ENCODE results near the gene MMRN1.

MMRN1 gene

DNA sequence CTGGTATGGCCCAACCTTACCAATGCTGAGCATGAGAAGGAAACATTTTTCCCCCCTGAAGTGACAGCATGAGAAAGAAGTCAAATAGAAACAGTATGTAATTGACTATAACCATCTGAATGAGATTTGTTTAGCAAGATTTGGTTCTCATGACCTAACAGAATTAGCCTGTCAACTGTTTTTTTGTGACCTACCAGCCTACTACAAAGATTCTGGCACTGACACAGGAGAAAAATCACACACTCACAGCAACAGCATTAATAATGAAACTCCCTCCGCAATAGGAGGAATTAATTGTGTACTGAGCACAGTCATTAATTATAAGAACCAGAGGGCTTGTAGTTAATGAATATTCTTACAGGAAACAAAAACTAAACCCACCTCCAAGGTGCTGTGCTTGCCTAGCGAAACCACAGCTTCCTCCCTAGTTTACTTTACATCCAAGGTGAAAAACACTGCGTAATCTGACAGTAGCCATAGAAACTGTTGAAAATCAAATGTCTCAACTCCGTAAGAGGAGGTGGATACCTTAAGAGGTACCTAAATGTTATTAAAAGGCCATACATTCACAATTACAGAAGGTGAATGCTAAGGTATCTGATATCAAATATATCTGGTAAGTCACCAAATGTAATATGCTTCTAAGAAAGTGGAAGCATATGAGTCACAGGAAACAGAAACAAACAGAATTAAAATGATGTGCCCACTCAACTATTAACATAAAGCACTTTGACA lies 34.9 kb downstream of the MMRN1 start:
- H3K27me3 Mint-ChIP-seq, result peaks cover 0 to 3% of the 10 kb centered on the region in 2 donors
- DNase-seq, result no peak
- ATAC-seq (replicated peaks), result peak; percentile 48 to 52
- H3K36me3 Mint-ChIP-seq, result peaks cover 5 to 10% of the 10 kb centered on the region in 2 donors
- no peaks in the 10 kb centered on the region for H3K4me1 Mint-ChIP-seq
- H3K4me3 Mint-ChIP-seq, result peak overlapping the region in 1 of 2 donors; percentile 19
- peaks cover 7 to 13% of the 10 kb centered on the region in 2 donors for H3K9me3 Mint-ChIP-seq
- no peak overlapping the region for H3K27ac Mint-ChIP-seq

DNA sequence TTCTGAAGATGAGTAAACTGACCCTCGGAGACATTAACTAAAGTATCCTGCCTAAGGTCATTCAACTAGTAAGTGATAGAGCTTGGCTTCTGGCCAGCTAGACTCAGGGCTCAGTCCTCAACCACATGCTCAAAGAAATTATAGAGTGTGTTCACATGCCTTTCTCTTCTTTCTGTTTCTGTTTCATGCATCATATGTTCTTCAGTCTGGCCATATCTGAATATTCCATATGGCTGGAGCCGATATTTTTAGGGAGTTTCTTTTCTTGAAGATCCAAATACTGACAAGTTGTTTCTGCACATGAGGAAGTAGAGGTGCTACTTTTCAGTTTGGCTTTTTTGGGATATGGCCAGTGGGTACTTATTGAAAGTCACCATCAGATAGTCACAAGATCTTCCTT lies 44.9 kb downstream of the MMRN1 start:
- no peak for DNase-seq
- Mint-ChIP-seq H3K27me3 (no peaks in the 10 kb centered on the region), H3K4me3 (no peak overlapping the region), H3K36me3 (no peaks in the 10 kb centered on the region), H3K4me1 (no peaks in the 10 kb centered on the region), H3K9me3 (no peaks in the 10 kb centered on the region), H3K27ac (no peak overlapping the region)
- no peak for ATAC-seq (replicated peaks)

DNA sequence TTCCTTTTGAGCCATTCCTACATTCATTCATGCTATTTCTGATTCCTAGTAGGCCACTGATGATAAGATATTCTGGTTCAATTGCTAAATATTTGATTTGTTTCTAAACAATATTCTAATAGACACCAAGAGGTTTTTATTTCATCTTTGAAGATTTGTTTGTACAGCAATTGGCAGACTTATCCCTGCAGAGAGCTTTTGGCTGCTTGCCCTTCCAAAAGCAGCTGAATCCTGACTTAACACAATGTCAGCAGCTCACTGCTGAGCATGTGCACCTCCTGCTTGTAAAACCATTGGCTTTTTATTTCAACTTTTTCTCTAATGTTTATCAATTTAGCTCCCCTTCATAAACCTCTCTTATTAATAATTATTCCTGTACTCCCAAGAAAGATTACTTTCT lies 45.3 kb downstream of the MMRN1 start:
- H3K27me3 Mint-ChIP-seq, result no peaks in the 10 kb centered on the region
- H3K9me3 Mint-ChIP-seq, result no peaks in the 10 kb centered on the region
- no peaks in the 10 kb centered on the region for H3K4me1 Mint-ChIP-seq
- ATAC-seq (replicated peaks) (no peak), DNase-seq (no peak)
- H3K4me3 Mint-ChIP-seq, result no peak overlapping the region
- H3K27ac Mint-ChIP-seq, result no peak overlapping the region
- no peaks in the 10 kb centered on the region for H3K36me3 Mint-ChIP-seq

DNA sequence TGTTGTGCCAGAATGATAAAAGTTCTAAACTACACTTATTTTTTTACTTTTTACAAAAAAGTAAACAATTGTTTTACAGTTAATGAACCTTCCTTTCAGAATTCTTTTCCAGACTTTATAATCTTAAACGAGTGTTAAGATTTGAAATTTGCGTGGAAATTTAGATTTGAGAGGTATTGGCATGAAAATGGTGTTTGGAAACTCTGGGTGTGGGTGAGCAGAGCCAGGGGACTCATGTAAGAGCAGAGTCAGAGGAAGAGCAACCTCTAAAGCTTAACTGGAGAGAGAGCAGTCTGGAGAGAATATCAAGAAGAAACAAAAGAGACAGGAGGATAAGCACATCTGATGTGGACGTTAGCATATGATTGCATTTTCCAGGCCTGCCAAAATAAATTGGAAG lies 48.2 kb downstream of the MMRN1 start:
- ATAC-seq (replicated peaks) (no peak), DNase-seq (no peak)
- Mint-ChIP-seq H3K4me3 (no peak overlapping the region), H3K27ac (no peak overlapping the region), H3K27me3 (no peaks in the 10 kb centered on the region), H3K4me1 (no peaks in the 10 kb centered on the region), H3K9me3 (no peaks in the 10 kb centered on the region), H3K36me3 (no peaks in the 10 kb centered on the region)

DNA sequence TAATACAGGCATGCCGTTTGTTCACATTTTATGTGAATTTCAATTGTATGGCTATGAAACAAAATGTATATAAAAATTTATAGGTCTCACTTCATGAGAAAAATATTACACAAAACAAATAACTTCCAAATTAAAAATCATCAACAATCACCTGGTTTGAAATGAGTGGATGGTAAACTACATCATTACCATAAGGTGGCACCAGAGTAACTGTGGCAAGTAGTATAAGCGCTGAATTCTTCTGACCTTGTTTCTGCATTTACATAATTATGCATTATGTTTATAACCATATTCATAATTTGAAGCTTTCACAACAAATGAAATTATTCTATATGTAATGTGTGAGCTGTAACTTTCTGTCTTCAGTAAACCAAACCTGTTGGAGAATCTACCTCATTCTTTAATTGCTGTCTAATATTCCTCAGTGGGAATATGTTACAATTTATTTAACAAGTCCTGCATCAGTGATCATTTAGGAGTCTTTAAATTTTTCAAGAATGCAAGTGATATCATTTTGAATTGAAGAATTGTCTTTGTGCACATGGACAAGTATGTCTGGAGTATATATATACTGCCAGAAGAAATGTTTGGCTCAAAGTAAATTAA lies 55.2 kb downstream of the MMRN1 start:
- no peak for DNase-seq
- Mint-ChIP-seq H3K4me1 (no peaks in the 10 kb centered on the region), H3K27me3 (no peaks in the 10 kb centered on the region), H3K27ac (no peak overlapping the region), H3K9me3 (no peaks in the 10 kb centered on the region), H3K36me3 (no peaks in the 10 kb centered on the region), H3K4me3 (no peak overlapping the region)
- no peak for ATAC-seq (replicated peaks)

DNA sequence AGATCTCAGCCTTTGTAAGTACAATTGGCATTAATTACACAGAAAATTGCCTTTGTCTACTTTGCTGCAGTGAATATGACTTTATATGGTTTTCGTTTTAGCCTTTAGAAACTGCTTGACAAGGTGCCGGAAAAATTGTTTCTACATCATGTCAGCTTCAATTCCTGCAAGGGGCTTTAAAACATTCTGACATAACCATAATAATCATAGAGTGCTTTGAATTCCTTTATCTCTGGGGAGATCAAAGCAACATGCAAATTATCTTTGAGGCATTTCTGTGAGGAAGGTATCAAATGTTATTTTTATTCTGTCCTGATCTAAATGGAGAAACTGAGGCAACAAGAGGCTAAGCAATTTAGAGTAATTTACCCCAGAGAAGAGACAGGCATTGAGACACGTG lies 57.8 kb downstream of the MMRN1 start:
- no peaks in the 10 kb centered on the region for H3K9me3 Mint-ChIP-seq

DNA sequence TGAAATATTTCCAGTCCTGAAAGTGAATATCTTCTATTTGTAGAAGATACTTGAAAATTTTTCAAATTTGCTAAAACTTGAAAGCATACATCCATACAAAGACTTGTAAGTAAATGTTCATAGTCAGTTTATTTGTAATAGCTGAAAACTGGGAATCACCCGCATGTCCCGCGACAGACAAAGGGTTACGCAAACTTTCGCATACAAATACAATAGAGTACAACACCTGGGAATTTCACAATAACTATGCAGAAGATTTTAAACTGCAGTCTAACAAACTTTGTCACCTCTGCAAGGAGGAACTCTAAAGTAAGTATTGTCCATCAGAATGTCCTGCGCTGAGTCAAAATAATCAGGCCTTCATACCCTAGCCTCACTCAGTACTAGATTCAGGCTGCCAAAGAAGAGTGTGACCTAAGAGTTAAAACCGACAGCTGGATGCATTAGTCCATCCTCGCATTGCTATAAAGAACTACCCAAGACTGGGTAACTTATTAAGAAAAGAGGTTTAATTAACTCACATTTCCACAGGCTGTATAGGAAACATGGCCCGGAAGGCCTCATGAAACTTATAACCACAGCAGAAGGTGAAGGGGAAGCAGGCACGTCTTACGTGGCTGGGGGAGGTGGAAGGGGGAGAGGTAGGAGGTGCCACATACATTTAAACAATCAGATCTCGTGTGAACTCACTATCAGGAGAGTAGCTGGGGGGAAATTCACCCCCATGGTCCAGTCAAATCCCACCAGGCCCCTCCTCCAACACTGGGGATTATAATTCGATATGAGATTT lies 60.4 kb downstream of the MMRN1 start:
- H3K9me3 Mint-ChIP-seq, result no peaks in the 10 kb centered on the region
- no peaks in the 10 kb centered on the region for H3K36me3 Mint-ChIP-seq
- H3K27me3 Mint-ChIP-seq, result no peaks in the 10 kb centered on the region
- H3K4me3 Mint-ChIP-seq, result no peak overlapping the region
- ATAC-seq (replicated peaks) (no peak), DNase-seq (no peak)
- H3K27ac Mint-ChIP-seq, result no peak overlapping the region
- H3K4me1 Mint-ChIP-seq, result no peaks in the 10 kb centered on the region

More for the DNA sequence above, 57.8 kb downstream of the MMRN1 start:
- H3K27ac Mint-ChIP-seq, result no peak overlapping the region
- H3K4me3 Mint-ChIP-seq, result no peak overlapping the region
- ATAC-seq (replicated peaks), result no peak
- no peaks in the 10 kb centered on the region for H3K27me3 Mint-ChIP-seq
- H3K4me1 Mint-ChIP-seq, result no peaks in the 10 kb centered on the region
- no peaks in the 10 kb centered on the region for H3K36me3 Mint-ChIP-seq
- no peak for DNase-seq

DNA sequence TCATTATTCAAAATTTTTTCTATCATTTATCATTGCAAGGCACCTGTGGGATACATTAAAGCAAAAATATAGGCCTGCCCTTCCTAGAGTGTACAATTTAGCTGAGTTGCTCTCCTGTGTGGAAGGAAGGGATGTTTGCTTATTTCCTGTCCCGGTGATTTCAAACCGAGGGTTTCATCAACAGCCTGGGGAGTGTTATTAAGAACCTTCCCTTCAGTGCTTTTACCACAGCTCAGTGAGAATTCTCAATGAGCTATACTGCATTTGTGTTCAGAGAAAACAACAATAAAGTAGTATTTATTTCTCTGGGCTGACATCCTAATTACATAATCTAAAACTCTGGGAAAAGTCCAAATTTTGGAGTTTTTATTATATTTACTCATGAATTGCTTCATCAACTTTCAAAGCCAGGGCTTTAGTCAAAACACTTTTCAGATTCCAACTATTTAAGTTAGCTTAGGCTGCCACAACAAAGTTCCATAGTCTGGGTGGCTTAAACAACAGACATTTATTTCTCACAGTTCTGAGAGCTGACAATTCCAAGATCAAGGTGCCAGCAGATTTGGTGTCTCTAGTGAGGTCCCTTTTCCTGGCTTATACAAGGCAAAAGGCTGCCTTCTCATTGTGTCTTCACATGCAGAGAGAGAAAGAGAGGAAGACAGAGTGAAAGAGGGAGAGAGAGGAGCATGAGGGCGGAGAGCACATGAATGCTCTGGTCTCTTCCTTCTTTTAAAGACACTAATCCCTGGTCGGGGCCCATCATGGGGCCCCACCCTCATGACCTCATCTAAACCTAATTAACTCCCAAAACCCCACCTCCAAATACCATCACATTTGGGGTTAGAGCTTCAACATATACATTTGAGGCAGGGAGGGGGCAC lies 62.6 kb downstream of the MMRN1 start:
- Mint-ChIP-seq H3K27me3 (no peaks in the 10 kb centered on the region), H3K27ac (no peak overlapping the region), H3K4me3 (no peak overlapping the region), H3K36me3 (no peaks in the 10 kb centered on the region), H3K9me3 (no peaks in the 10 kb centered on the region), H3K4me1 (no peaks in the 10 kb centered on the region)
- no peak for ATAC-seq (replicated peaks)
- DNase-seq, result no peak

DNA sequence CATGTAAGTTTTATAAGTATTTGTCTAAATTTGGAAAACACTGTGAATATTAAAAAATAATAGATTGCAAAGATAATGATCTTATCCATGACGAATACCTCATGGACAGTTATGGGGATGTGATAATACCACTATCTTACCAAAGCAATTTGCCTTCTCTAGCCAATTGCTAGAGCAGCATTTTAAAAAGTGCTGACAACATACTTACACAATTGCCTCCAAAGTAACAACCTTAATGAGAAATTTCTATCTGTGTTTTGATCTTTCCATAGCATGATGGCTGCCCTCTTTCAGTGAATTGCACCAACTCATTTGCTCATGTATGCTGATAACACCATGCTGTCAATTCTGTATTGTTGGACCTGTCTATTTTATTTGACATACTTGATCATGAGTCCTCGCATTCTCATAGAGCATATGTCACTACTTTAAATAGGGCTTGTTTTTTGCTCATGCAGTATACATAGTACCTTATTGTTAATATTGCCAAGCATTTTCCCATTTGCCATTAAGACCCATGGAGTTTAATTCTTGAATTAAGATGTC lies 87.2 kb downstream of the MMRN1 start:
- Mint-ChIP-seq H3K27me3 (no peaks in the 10 kb centered on the region), H3K4me1 (no peaks in the 10 kb centered on the region), H3K36me3 (no peaks in the 10 kb centered on the region), H3K4me3 (no peak overlapping the region), H3K9me3 (no peaks in the 10 kb centered on the region), H3K27ac (no peak overlapping the region)
- DNase-seq, result no peak
- no peak for ATAC-seq (replicated peaks)

DNA sequence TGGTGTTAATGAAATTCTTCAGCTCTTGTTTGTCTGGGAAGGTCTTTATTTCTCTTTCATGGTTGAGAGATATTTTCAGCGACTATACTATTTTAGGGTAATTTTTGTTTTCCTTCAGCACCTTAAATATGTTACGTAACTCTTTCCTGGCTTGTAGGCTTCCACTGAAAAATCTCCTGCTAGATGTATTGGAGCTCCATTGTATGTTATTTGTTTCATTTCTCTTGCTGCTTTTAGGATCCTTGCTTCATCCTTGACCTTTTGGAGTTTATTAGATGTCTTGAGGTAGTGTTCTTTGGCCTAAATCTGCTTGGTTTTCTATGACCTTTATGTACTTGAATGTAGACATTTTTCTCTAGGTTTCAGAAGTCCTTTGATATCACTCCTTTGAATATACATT lies 93.6 kb downstream of the MMRN1 start:
- peaks cover 0 to 6% of the 10 kb centered on the region in 2 donors for H3K27me3 Mint-ChIP-seq
- H3K9me3 Mint-ChIP-seq, result peaks cover 0 to 8% of the 10 kb centered on the region in 2 donors
- ATAC-seq (replicated peaks) (no peak), DNase-seq (no peak)
- H3K36me3 Mint-ChIP-seq, result peaks cover 0 to 1% of the 10 kb centered on the region in 2 donors
- no peak overlapping the region for H3K4me3 Mint-ChIP-seq
- no peaks in the 10 kb centered on the region for H3K4me1 Mint-ChIP-seq
- no peak overlapping the region for H3K27ac Mint-ChIP-seq

DNA sequence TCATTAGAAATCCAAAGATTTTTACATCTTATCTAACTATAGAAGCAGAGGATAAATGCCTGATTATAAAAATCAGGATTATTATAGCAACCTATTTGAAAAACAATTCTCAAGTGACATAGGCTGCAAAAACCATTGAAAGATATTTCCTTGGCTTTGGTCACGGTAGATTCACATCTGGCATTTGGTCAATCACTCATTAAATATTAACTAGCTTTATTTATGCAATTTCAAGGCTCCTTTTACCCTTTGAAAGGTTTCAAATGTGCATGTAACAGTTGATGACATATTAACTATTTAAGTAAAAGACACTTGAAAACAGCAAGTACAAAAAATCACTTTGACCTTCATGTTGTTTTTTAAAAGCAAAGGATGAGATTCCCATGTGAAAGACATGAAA lies 98.1 kb downstream of the MMRN1 start:
- peaks cover 0 to 12% of the 10 kb centered on the region in 2 donors for H3K27me3 Mint-ChIP-seq
- ATAC-seq (replicated peaks) (no peak), DNase-seq (no peak)
- H3K9me3 Mint-ChIP-seq, result peaks cover 0 to 8% of the 10 kb centered on the region in 2 donors
- H3K4me1 Mint-ChIP-seq, result no peaks in the 10 kb centered on the region
- H3K27ac Mint-ChIP-seq, result no peak overlapping the region
- H3K4me3 Mint-ChIP-seq, result no peak overlapping the region
- peaks cover 0 to 1% of the 10 kb centered on the region in 2 donors for H3K36me3 Mint-ChIP-seq

DNA sequence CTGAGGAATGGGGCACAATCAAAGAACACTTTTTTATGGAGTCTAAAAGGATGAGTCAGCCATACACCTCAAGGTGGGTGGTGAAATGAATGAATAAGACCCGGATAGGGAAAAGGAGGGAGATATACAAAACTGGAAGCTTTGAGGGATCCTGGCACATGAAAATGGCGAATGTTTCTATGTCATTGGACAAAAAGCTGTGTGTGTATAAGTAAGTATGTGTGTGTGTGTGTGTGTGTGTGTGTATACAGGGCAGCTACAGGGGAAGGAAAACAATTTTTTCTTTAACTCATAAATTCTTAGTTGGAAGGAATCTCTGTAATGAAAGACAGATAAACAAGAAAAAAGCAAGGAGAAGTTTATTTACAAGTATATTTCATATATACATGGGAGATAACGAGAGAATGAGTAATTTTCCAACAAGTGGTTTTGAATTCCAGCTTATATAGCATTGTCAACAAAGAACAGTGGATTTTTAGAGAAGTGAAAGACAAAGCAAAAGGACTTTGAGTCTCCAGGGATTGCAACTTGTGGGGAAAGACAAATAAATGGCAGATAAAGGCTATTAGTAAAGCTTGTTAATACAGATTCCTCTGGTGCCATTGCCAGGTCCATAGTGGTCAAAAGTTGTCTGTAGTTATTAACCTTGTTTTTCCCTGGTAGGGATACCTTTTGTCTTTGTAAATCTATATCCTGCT lies 99.7 kb downstream of the MMRN1 start:
- Mint-ChIP-seq H3K4me1 (no peaks in the 10 kb centered on the region), H3K27ac (no peak overlapping the region), H3K4me3 (no peak overlapping the region), H3K27me3 (peaks cover 0 to 12% of the 10 kb centered on the region in 2 donors), H3K36me3 (no peaks in the 10 kb centered on the region), H3K9me3 (no peaks in the 10 kb centered on the region)
- ATAC-seq (replicated peaks) (no peak), DNase-seq (no peak)

DNA sequence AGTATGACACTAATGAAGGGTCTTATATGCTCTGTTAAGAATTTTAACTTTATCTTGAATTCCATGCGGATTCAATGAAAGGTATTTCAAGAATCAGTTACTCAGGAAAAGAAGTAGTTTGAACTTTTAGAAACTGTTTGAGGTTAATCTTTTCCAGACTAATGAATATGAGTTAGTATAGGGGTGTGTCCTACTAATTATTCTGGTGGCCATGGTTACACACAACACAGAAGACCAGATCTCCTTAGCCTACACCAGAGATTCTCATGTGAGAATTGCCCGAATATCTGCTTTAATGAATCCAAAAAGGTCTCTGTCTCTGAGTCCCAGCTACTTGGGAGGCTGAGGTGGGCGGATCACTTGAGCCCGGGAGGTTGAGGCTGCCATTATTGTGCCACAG lies 100.4 kb downstream of the MMRN1 start:
- H3K36me3 Mint-ChIP-seq, result no peaks in the 10 kb centered on the region
- H3K4me1 Mint-ChIP-seq, result no peaks in the 10 kb centered on the region
- H3K9me3 Mint-ChIP-seq, result no peaks in the 10 kb centered on the region
- H3K4me3 Mint-ChIP-seq, result no peak overlapping the region
- DNase-seq (no peak), ATAC-seq (replicated peaks) (no peak)
- H3K27me3 Mint-ChIP-seq, result peaks cover 0 to 12% of the 10 kb centered on the region in 2 donors
- H3K27ac Mint-ChIP-seq, result no peak overlapping the region
